ENCODE measurements around the gene POLR1D.

Gene POLR1D

GRCh38 chr13:27667946-27668345 is 46.3 kb downstream of the POLR1D start:
- Histone ChIP-seq H3K27me3 (ENCODE audit: control insufficient read depth, insufficient read depth, low read length, poor library complexity, severe bottlenecking) (no peaks in the 10 kb centered on the region), H3K9me3 (ENCODE audit: control insufficient read depth, low read length) (no peaks in the 10 kb centered on the region), H3K4me1 (ENCODE audit: control insufficient read depth, insufficient read depth, low read length) (no peaks in the 10 kb centered on the region), H3K27ac (ENCODE audit: insufficient read depth, low read depth, low read length, poor library complexity, severe bottlenecking) (no peak overlapping the region), H3K4me3 (ENCODE audit: insufficient read depth, low read depth, low read length) (no peak overlapping the region), H3K36me3 (ENCODE audit: control insufficient read depth, insufficient read depth, low read length) (no peaks in the 10 kb centered on the region)
- WGBS, 2 experiments = 100% methylated on average over 1 to 2 of the region's 2 CpGs

GRCh38 chr13:27670861-27671260 is 49.2 kb downstream of the POLR1D start:
- 83 to 88% methylated on average over 1 of the region's 1 CpG for WGBS, 2 experiments
- H3K4me3 ChIP-seq (ENCODE audit: insufficient read depth, low read depth, low read length) = no peak overlapping the region
- H3K27ac ChIP-seq (ENCODE audit: insufficient read depth, low read depth, low read length, poor library complexity, severe bottlenecking) = no peak overlapping the region
- no peaks in the 10 kb centered on the region for H3K9me3 ChIP-seq (ENCODE audit: control insufficient read depth, low read length)
- H3K27me3 ChIP-seq (ENCODE audit: control insufficient read depth, insufficient read depth, low read length, poor library complexity, severe bottlenecking) = no peaks in the 10 kb centered on the region
- H3K4me1 ChIP-seq (ENCODE audit: control insufficient read depth, insufficient read depth, low read length) = no peaks in the 10 kb centered on the region
- H3K36me3 ChIP-seq (ENCODE audit: control insufficient read depth, insufficient read depth, low read length) = no peaks in the 10 kb centered on the region

GRCh38 chr13:27672025-27672424 is 50.3 kb downstream of the POLR1D start:
- Histone ChIP-seq H3K4me1 (ENCODE audit: control insufficient read depth, insufficient read depth, low read length) (no peaks in the 10 kb centered on the region), H3K36me3 (ENCODE audit: control insufficient read depth, insufficient read depth, low read length) (no peaks in the 10 kb centered on the region), H3K27ac (ENCODE audit: insufficient read depth, low read depth, low read length, poor library complexity, severe bottlenecking) (no peak overlapping the region), H3K27me3 (ENCODE audit: control insufficient read depth, insufficient read depth, low read length, poor library complexity, severe bottlenecking) (no peaks in the 10 kb centered on the region), H3K4me3 (ENCODE audit: insufficient read depth, low read depth, low read length) (no peak overlapping the region), H3K9me3 (ENCODE audit: control insufficient read depth, low read length) (no peaks in the 10 kb centered on the region)
- WGBS, 2 experiments = 92% methylated on average over 1 of the region's 1 CpG; no CpG with 5 or more reads in 1 of the 2 experiments

Measured in ectodermal cell (in vitro differentiated cells).